Tibial artery (tissue), 4 donors: ENCODE results near the gene ZNF319.

Experiments used
- DNase-seq, 2 donors: peaks; one replicate each; pipeline ENCODE4 v3.0.0-alpha.2; 2019
- H3K27ac ChIP-seq, 2 donors: fragments of 200-600 bp; sonication (generic) in 1 of 2; 1 replicate in 1 of 2; 2 replicates in 1 of 2; pipeline ENCODE4 v1.5.1; 2018 to 2019; ENCODE audit warnings: mild to moderate bottlenecking in 1 of 2
- H3K27me3 ChIP-seq, 2 donors: fragments of 200-600 bp; sonication (generic) in 1 of 2; one replicate each; pipeline versions ENCODE4 v1.5.1 to v1.6.0; 2016 to 2019
- H3K36me3 ChIP-seq, 3 donors: fragments of 200-600 bp; sonication (generic) in 2 of 3; one replicate each; pipeline ENCODE4 v1.5.1; 2016 to 2019; ENCODE audit warnings: mild to moderate bottlenecking in 2 of 3
- H3K4me1 ChIP-seq, 4 donors: fragments of 200-600 bp; sonication (generic) in 2 of 4; 1 replicate in 3 of 4; 2 replicates in 1 of 4; pipeline ENCODE4 v1.5.1; 2016 to 2019
- H3K4me3 ChIP-seq, 2 donors: fragments of 200-600 bp; sonication (generic) in 1 of 2; 1 replicate in 1 of 2; 2 replicates in 1 of 2; pipeline ENCODE4 v1.5.1; 2018 to 2019; ENCODE audit warnings: mild to moderate bottlenecking in 2 of 2
- H3K9me3 ChIP-seq, 3 donors: fragments of 200-600 bp; sonication (generic) in 1 of 3; one replicate each; pipeline ENCODE4 v1.5.1; 2016 to 2019
- CTCF ChIP-seq, 2 experiments: fragments of 200-600 bp in 1 of 2; fragments of 450-650 bp in 1 of 2; IDR thresholded peaks; one replicate each; pipeline ENCODE4 v1.5.1; 2017 to 2019; ENCODE audit warnings: antibody characterized with exemption in 2 of 2, mild to moderate bottlenecking in 1 of 2, moderate library complexity in 1 of 2
- intact Hi-C: fragments of 100-400 bp; cut with DNase I; formaldehyde crosslinking; loops from one replicate; pipeline ENCODE4 v1.15.0; 2023; ENCODE audit warnings: low total_unique reads

ZNF319 gene

DNA sequence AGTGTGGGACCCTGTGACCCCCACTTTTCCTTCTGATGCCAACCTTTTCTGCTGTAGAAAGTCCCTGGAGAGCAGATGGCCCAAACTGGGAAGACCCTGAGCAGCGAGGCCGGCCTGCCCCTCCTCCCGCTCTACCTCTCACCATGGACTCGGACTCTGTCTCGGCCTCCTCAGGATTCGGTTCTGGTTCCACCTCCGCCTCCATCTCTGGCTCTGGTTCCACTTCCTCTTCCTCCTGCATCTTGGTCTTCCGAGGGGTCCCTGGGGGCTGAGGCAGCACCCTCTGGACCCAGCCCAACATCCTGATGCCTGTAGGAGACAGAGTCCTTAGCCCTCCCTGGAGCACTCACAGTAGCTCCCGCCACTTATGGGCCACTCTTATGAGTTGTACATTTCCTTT is 33.5 kb downstream of the ZNF319 start:
- Histone ChIP-seq H3K9me3 (no peaks in the 10 kb centered on the region), H3K4me1 (no peaks in the 10 kb centered on the region), H3K4me3 (no peak overlapping the region), H3K27ac (no peak overlapping the region), H3K36me3 (no peaks in the 10 kb centered on the region), H3K27me3 (peaks cover 0 to 10% of the 10 kb centered on the region in 2 donors)
- TF ChIP-seq CTCF (IDR thresholded peaks at IDR 0.05), result no peak
- no peak for DNase-seq
- intact Hi-C loops, result no loop called here

DNA sequence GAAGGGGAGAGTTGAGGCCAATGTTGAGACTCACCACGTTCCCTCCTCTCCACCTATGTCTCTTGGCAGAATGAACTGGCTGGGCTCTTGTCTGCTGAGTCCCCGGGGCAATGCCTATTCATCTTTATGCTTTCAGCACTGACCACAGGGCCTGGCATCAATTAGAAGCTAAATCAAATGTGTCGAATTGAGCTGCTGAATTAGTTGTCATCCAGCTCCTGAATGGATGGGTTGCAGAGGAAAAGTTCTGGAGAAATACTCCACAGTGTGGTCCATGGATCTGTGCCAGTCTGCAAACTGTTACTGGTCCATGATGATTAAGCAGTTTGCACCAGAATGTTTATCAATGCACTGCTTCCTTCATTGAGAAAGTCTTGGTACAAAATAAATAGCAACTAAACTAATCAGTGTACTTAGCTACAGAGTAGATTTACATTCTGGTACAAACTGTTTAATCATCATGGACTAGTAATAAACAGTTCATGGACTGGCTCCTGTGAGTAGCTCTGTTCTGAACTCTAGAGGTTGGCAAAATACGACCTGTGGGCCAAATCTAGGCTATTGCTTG is 34.2 kb downstream of the ZNF319 start:
- TF ChIP-seq CTCF (IDR thresholded peaks at IDR 0.05), result no peak
- Histone ChIP-seq H3K27ac (no peak overlapping the region), H3K9me3 (no peaks in the 10 kb centered on the region), H3K4me3 (no peak overlapping the region), H3K27me3 (peaks cover 0 to 10% of the 10 kb centered on the region in 2 donors), H3K4me1 (no peaks in the 10 kb centered on the region), H3K36me3 (no peaks in the 10 kb centered on the region)
- DNase-seq, result no peak
- intact Hi-C loops, result no loop called here

GRCh38 chr16:57964157-57964700 is 36.2 kb downstream of the ZNF319 start:
- TF ChIP-seq CTCF (IDR thresholded peaks at IDR 0.05), result no peak
- intact Hi-C loops, result no loop called here
- no peak overlapping the region for H3K4me3 ChIP-seq
- DNase-seq, result no peak
- no peak overlapping the region for H3K27ac ChIP-seq
- no peaks in the 10 kb centered on the region for H3K36me3 ChIP-seq
- H3K27me3 ChIP-seq, result peaks cover 0 to 19% of the 10 kb centered on the region in 2 donors
- H3K4me1 ChIP-seq, result no peaks in the 10 kb centered on the region
- no peaks in the 10 kb centered on the region for H3K9me3 ChIP-seq

DNA sequence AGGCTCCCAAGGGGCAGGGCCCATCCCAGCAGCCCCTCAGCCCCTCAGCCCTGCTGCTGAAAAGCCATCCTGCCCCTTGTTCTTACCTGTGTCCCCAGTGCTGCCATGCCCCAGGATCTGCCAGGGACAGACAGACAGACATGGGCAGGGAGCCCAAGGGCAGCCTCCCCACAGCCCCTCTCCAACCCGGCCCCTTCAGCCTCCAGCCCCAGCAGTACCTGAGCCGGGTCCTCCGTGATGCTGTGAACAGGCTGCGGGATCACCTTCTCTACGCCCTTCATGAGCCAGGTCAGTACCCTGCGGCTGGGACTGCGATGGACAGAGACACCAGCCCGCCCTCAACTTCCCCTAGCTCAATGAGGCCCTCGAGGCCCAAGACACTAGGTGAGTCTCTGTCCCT is 37.7 kb downstream of the ZNF319 start:
- Histone ChIP-seq H3K9me3 (no peaks in the 10 kb centered on the region), H3K4me1 (no peaks in the 10 kb centered on the region), H3K36me3 (no peaks in the 10 kb centered on the region), H3K4me3 (no peak overlapping the region), H3K27me3 (peaks cover 0 to 23% of the 10 kb centered on the region in 2 donors), H3K27ac (no peak overlapping the region)
- no peak for TF ChIP-seq CTCF (IDR thresholded peaks at IDR 0.05)
- no peak for DNase-seq
- intact Hi-C loops, result no loop called here

- peaks cover 0 to 23% of the 10 kb centered on the region in 2 donors for H3K27me3 ChIP-seq
- no peak for DNase-seq
- H3K4me3 ChIP-seq, result no peak overlapping the region
- no peaks in the 10 kb centered on the region for H3K4me1 ChIP-seq
- H3K27ac ChIP-seq, result no peak overlapping the region
- intact Hi-C loops, result no loop called here
- H3K9me3 ChIP-seq, result no peaks in the 10 kb centered on the region
- no peak for TF ChIP-seq CTCF (IDR thresholded peaks at IDR 0.05)
- H3K36me3 ChIP-seq, result no peaks in the 10 kb centered on the region
These were observed 38.4 kb downstream of the ZNF319 start for GRCh38 chr16:57962046-57962445.

DNA sequence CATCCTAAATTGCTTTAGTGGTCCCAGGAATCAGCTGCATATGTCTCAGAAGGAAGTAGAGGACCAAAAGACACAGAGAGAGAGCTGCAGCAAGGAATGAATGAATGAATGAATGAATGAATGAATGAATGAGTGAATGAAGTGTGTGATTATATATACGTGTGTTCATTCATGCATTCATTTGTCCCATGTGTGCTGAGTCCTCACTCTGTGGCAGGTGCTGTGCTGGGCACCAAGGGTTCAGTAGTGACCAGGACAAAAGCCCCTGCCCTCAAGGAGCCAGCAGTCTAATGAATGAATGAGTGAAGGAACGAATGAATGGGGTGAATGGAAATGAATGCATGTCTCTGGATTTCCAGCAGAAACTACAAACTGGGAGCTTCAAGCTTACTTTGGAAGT is 38.9 kb downstream of the ZNF319 start:
- no peaks in the 10 kb centered on the region for H3K4me1 ChIP-seq
- peaks cover 0 to 23% of the 10 kb centered on the region in 2 donors for H3K27me3 ChIP-seq
- no peak overlapping the region for H3K4me3 ChIP-seq
- intact Hi-C loops, result no loop called here
- no peaks in the 10 kb centered on the region for H3K9me3 ChIP-seq
- DNase-seq, result no peak
- no peak for TF ChIP-seq CTCF (IDR thresholded peaks at IDR 0.05)
- H3K36me3 ChIP-seq, result no peaks in the 10 kb centered on the region
- H3K27ac ChIP-seq, result no peak overlapping the region
